ENCODE results near the gene ANO8.

ANO8 gene

DNA sequence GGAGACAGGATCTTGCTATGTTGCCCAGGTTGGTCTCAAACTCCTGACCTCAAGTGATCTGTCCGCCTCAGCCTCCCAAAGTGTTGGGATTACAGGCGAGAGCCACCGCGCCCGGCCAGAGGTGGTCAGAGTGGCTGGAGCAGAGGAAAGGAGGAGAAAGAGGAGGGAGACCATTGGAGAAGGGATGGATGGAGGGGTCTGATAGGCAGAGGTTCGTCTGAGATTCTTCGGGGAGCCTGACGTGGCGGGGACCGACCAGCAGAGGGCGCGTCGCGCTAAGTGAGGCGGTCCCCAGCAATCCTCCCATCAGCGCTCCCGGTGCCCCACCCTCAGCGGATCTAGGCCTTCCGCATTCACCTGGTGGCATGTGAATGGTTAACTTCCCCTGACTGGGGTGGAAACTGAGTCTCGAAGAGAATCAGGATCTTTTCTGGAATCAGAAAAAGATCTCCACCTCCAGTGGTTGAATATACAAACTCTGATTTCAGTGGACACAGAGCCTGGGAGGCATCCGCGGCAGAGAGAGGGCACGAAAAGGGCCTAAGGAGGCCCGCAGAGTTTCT is 11.5 kb upstream of the ANO8 start:
- no peak for DNase-seq (ENCODE audit: low read depth)

DNA sequence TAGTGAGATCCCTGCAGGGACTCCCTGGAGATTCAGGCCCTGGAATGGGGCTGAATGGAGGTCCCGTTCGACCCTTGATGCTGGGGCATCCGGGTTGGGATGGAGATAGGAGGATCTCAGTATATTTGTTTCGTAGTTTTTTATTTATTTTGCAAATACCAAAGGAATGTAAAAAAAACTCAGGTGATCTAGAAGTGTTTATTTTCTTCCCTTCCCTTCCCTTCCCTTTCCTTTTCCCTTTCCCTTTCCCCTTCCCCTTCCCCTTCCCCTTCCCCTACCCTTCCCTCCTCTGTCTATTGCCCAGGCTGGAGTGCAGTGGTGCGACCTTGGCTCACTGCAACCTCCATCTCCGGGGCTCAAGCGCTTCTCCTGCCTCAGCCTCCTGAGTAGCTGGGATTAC is 7.2 kb upstream of the ANO8 start:
- DNase-seq (ENCODE audit: low read depth) = no peak

- DNase-seq (ENCODE audit: low read depth) = no peak
Measured at GRCh38 chr19:17341386-17341785, 6.7 kb upstream of the ANO8 start.

DNA sequence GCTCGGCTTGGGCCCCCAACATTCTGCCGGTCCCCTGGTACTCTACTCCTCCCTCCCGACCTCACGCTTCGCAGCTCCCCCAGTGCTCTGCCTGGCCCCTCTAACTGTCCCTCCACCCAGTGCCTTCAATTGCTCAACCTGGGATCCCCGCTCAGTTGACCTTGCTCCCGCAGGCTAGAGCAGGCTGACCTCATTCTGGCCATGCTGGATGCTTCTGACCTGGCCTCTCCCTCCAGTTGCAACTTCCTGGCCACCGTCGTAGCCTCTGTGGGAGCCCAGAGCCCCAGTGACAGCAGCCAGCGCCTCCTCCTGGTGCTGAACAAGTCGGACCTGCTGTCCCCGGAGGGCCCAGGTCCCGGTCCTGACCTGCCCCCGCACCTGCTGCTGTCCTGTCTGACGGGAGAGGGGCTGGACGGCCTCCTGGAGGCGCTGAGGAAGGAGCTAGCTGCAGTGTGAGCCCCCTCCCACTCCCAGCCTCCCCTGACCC is 6.3 kb upstream of the ANO8 start:
- DNase-seq (ENCODE audit: low read depth) = no peak

DNA sequence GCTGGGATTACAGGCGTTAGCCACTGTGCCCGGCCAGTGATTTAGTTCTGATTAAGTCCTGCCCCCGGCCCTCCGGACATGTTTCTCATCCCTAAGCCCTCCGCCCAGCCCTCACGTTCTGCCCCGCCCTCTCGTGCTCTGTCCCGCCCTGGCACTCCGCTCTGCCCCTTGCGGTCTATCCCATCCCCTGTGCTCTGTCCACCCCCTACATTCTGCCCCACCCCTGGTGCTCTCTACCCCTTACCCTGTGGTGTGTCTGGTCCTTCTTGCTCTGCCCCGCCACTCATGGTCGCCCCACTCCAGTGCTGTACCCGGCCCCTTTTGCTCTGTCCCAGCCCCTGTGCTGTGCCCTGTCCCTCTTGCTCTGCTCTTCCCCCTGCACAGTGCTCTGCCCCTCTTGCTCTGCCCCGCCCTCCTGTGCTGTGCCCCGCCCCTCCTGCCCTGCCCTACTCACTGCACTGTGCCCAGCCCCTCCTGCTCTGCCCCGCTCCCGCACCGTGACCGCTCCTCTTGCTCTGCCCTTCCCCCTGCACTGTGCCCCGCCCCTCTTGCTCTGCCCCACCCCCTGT is 5.7 kb upstream of the ANO8 start:
- no peak for DNase-seq (ENCODE audit: low read depth)

DNA sequence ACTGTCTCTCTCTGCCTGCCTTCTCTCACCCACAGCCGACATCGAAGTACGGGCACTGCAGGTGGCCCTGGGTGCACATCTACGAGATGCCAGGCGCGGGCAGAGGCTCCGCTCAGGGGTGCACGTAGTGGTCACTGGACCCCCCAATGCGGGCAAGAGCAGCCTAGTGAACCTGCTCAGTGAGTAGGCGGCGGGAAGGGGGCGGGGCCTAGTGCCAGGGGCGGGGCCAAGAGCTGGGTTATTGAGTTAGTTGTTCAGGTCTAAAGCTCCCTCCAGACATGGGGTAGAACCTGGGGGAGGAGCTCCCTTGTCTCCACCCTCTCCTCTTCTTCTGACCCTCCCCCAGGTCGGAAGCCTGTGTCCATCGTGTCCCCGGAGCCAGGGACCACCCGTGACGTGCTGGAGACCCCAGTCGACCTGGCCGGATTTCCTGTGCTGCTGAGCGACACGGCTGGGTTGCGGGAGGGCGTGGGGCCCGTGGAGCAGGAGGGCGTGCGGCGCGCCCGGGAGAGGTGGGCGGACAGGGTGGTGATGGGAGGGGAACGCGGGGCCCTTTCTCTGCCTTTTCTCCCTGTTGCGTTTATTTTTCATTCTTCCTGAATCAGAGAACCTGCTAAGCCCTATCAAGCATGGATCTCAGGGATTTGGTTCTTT is 4.6 kb upstream of the ANO8 start:
- no peak for DNase-seq (ENCODE audit: low read depth)

- no peak for DNase-seq (ENCODE audit: low read depth)
Measured at GRCh38 chr19:17338433-17339078, 3.9 kb upstream of the ANO8 start.

- no peak for DNase-seq (ENCODE audit: low read depth)
Measured at GRCh38 chr19:17337675-17338432, 3.2 kb upstream of the ANO8 start.

DNA sequence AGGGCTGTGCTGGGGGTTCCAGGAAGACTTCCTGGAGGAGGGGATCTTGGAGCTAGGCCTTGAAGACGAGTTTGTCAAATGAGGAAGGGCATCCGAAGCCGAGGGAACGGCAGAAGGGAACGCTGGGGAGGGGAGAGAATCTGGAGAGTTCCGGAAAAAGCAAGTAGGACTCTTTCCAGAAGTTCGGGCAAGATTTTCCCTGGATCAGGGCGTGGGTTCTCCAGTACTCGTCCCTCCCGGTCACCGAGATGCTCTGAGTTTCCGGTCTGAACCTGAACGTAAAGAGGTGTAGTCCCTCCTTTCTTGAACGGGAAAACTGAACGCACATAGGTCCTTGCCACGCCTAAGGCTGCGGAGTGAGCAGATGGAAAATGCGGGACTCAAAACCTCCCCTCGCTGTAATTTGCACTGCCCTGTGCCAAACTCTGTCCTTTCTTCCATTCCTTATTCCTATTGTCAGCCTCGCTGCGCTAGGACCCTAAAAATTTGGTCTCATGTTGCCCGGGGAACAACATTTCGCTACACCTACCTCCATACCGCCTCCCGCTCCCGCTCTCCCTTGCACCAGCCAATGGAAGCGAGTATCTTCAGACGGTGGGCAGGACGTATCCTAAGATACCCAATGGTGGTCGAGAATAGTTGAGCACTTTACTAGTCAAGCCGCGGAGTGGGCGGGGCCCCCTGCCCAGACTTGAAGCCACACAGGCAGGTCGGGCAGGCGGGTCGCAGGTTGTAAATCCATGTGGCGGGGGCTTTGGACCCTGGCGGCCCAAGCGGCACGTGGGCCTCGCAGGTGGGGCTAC is 2.4 kb upstream of the ANO8 start, which contains the start of gene GTPBP3:
Gene GTPBP3 (plus strand): TSS at position 682 of the 803 bp plus-strand sequence. CDS start 59 bp downstream, at position 741.
- peak; percentile 95 for DNase-seq (ENCODE audit: low read depth)

DNA sequence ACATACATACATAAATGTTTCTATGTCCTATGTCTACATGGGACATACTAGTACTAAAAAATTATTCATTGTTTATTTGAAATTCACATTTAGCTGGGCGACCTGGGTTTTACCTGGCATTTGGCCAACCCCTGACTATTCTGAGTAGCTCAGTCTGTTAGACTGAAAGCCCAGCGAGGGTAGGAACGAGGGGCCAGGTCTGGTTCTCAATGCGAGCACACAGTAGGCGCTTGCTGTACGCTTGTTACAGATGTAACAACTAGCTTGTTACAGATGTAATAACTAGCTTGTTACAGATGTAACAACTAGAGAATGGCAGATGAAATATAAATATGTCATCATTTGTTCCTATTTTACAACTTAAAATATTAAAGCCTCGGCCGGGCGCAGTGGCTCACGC is 920 bp upstream of the ANO8 start:
- DNase-seq (ENCODE audit: low read depth) = no peak

GRCh38 chr19:17333611-17334413 is 843 bp downstream of the ANO8 start:
- DNase-seq (ENCODE audit: low read depth) = peak; percentile 58

- no peak for DNase-seq (ENCODE audit: low read depth)
Measured at GRCh38 chr19:17332677-17333581, 1.7 kb downstream of the ANO8 start.

GRCh38 chr19:17332360-17332676 is 2.3 kb downstream of the ANO8 start:
- DNase-seq (ENCODE audit: low read depth) = no peak

GRCh38 chr19:17331045-17331558 is 3.6 kb downstream of the ANO8 start:
- DNase-seq (ENCODE audit: low read depth) = no peak

DNA sequence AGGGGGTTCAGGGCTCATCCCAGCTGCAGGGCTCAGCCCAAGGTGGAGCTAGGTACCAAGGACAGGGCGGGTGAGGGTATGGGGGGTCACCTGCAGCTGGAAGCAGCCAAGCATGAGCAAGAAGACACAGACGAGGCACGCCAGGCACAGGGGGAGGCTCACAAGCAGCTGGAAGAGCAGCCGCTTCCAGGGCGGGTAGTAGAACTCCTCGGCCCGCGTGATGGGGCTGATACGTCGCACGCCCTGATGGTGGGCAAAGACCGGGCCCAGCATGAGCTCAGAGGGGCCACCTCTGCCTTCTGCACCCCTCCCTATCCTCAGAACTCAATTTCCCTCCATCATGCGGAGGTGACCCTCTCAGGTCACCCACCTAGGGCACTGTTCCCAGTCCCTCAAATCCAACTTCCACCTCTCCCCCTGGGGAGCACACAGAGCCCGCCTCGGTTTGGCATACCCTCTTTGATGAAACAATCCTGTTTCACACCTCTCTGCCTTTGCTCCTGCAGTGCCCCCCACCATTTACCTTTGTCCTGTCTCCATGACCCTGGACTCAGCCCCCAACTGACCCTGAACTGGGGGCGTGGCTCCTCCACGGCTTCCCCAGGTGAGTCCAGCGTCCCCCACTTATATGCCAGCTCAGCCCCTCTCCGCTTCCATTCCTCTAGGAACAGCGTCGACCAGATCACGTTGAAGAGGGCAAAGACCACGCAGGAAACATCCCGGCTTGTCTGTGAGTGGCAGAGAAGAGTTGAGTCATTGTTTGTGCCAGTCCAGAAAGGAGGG is 4.2 kb downstream of the ANO8 start:
- DNase-seq (ENCODE audit: low read depth) = no peak

DNA sequence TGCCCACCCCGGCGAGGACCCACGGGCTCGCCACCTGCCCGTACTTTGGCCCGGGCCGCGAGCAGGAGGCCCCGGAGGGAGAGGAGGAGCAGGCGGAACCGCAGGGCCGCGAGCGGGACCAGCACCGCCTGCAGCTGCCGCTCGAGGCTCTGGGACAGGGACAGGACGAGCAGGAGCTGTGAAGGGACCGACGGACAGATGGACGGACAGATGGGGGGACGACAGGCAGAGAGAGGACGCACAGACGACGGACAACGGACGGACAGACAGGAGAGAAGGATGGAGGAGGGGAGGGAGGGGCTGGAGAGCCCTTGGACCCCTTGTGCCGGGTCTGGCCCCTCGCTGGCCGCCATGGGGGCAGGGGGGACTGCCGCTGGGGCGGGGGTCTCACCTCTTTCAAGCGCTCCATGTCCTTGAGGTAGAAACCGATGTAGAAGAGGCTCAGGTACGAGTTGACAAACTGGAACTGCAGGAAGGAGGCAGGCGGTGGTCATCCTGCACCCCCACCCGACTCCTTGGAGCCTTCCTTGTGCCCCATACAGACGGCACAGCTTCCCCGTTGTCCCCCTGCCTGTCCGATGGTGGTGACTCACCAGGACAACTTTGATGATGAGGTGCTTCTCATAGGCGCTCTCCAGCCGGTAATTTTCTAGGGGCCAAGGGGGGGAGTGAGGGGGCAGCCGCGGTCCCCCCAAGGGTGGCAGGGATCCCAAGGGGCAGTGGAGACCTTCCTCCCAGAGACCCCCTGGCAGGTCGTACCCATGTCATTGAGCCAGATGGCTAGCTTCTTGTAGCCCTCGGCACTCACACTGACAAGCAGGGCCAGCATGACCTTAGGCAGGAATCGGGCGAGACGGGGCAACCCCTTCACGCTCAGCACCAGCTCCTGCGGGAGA is 5.0 kb downstream of the ANO8 start:
- no peak for DNase-seq (ENCODE audit: low read depth)

- DNase-seq (ENCODE audit: low read depth) = no peak
Measured at GRCh38 chr19:17328517-17329365, 5.9 kb downstream of the ANO8 start.

Data from T-helper 22 cell (primary cell).